GM18870 (cell line): ENCODE data around the gene ZNF428.
"Not testable (repeated sequence)": the region's sequence is repeated elsewhere in the genome, so short reads cannot be mapped to it uniquely, and the experiment has no call there.

ENCODE experiments used
- ATAC-seq: cut with Tn5 transposase; IDR thresholded peaks from one replicate; pipeline ENCODE4 v1.9.1; 2021; ENCODE audit warnings: moderate library complexity; ENCODE audit not compliant: unreplicated experiment

Gene ZNF428

DNA sequence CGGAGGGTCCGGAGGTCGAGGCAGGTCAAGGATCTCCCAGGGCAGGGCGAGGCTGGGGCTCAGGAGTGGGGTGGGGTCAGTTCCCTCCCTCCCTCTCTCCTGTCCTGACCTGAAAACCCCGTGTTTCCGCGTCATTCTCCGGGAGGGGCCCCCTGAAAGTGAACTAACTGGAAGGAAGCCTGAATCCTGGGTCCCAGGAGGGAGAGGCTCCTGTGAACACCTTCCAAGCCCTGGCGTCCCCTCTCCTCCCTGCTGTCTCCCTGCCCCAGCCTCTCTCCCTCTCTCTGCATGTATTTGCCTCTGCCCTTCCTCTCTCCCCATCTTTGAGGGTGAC is 21.0 kb upstream of the ZNF428 start:
- no peak for ATAC-seq

DNA sequence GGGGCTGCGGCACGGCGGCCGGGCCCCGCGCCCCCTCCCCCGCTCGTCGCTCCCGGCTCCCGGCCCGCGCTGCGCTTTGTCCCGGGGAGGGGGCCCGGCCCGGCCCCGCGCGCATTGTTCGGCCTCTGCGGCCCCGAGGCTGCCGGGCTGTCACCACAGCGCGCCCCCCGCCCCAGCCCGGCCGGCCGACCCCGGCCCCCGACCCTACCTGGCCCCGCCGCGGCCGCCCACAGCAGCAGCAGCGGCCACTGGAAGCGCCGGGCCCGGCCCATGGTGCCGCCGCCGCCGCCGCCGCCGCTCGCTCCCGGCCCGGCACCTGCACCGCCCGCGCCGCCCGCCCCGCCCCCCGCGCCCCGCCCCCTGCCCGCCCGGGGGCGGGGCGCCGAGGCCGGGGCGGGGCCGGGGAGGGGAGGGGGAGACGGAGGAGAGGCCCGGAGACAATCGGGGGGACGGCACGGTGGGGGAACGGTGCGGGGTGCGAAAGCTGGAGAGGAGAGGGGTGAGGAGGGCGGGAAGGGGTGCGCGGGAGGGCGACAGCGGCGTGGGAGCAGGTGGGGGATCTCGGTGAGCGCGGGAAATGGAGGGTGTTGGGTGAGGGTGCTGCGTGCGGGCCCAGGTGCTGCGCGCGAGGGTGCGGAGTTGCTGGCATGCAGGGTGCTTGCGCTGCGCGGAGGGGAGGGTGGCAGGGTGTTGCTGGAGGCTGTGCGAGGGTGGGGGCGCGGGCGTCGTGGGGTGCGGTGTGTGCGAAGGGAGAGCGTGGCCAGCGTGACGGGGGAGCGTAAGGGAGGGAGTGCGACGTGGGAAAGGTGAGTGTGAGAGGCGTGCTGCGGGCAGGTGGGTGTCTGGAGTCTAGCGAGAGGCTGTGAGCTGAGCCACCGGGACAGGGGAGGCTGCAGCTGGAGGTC is 20.3 kb upstream of the ZNF428 start, which contains the start of gene CADM4:
Gene CADM4, minus strand, starts transcription at position 332 of the 905 bp plus-strand sequence. Its CDS starts 60 bp downstream, at position 272.
- no peak for ATAC-seq

DNA sequence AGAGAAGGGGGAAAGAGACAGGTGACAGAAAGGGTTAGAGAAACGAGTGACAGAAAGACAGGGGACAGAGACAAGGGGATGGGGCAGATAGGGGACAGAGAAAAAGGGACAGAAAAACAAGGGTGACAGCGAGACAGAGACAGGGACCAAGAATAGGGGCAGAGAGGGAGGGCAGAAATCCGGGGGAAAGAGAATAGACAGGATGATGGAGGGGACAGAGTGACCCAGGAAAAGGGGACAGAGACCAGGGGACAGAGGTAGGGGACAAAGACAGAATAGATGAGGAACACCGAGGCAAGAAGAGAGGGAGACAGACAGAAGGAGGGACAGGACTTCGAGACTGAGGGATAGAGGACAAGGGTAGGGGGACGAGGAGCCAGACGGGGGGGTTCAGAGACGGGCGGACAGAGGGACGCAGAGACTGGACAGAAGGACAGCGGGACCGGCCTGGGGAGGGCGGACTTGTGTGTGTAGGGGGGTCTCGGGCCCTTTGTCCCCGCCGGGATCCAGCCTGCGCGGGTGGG is 19.6 kb upstream of the ZNF428 start:
- ATAC-seq: no peak

DNA sequence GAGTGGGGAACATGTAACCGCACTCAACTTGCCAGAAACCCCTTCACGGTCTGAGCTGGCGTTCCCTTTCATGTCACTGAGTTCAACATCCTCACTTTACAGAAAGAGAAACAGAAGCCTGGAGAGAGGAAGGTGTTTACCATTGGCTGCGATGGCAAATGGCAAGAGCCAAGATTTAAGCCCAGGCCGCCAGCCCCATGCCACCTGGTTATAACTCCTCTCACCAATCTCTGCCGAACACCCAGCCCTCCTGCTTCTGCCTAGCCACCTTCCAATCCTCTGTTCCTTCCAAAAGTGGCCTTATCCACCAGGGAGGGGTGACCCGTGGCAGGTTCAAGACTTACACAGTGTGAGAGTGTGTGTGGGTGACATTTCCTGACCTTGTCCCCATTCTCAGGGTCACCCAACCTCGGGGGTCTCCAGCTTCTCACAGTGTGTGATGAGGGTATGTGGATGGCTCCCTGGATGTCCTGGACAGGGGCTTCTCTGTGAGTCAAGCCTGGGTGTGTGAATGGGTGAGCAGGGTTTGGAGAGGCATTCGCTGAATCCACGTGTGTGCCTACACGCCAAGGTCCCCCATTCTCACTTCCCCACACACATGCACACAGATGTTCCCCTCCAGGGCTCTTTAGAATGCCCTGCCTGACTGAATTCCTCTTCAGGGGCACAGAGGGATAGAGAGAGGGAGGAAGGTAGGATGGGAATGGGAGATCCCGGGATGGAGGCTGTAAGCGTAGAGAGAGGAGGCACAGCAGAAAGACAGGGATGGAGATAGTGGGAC is 19.0 kb upstream of the ZNF428 start:
- no peak for ATAC-seq

DNA sequence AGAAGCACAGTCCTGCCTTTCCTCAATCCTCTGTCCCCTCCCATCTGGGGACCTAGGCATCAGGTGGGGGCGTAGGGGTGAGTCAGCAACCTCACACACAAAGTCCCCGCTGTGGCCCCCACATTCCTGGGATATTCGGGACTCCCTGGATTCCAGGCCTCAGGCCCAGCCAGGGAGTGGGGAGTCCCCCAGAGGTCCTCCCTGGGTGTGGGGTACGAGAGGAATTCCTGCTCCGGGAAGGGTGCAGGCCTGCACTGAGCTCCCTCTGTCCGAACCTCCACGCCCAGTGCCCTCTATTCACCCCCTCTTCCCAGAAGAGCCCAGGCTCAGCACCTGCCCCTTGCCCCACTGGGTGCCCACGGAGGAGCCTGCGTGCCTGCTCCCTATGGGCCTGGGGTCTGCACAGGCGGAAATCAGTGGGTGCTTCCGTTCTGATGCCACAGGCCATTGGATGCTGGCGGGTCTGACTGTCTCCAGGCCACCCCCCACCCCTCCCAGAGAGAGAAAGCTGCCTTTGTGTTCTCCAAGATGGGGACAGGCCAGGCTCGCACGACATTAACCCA is 16.8 kb upstream of the ZNF428 start:
- no peak for ATAC-seq

DNA sequence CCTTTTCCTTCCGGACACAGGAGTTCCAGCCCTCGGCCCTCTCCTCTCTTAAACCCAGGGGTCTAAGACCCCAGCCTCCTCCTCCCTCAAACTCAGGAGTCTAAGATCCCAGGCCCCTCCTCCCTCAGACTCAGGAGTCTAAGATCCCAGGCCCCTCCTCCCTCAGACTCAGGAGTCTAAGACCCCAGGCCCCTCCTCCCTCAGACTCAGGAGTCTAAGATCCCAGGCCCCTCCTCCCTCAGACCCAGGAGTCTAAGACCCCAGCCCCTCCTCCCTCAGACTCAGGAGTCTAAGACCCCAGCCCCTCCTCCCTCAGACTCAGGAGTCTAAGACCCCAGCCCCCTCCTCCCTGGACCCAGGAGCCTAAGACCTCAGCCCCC is 16.1 kb upstream of the ZNF428 start:
- not testable (repeated sequence) for ATAC-seq

DNA sequence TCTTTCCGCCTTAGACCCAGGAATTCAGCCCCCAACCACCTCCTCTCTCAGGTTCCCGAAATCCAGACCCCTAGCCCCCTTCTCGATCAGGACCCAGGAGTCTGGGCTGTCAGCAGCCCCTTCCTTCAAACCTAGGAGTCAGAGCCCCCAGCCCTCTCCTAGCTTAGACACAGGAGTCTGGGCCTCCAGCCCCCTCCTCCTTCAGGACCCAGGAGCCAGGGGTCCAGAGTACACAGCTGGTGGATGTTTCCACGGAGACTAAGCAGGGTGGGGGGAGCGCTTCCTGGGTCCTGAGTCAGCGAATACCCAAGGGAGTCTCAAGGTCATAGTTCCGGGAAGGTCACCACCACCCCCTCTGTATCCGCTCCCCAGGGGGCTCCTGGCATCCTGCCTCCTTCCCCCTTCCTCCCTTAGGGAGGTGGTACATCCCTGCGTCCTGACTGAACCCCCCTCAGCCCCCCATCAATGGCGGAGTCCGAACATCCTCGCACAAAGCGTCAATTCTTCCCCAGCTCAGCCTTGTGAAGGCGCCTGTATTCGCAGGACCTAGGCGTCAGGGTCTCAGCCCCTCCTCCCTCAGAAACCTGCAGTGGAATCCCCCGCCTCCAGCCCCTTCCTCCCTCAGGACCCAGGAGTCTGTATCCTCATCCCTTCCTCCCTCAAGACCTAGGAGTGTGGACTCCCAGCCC is 15.6 kb upstream of the ZNF428 start:
- ATAC-seq: no peak

DNA sequence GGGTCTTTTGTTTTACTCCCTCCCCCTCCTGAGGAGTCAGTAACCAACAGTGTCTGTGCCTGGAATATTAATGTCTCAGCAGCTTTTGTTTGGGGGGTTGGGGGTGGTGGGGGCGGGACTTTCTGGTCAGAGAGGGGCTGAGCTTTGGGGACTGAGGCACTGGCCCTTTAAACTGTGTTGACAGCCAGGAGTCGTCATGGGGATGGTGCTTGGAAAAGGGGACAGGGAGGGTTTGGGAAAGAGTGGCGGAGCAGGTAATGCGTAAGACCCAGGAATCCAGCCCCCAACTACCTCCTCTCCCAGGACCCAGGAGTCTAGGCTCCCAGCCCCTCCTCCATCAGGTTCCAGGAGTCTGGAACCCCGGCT is 15.1 kb upstream of the ZNF428 start:
- no peak for ATAC-seq

DNA sequence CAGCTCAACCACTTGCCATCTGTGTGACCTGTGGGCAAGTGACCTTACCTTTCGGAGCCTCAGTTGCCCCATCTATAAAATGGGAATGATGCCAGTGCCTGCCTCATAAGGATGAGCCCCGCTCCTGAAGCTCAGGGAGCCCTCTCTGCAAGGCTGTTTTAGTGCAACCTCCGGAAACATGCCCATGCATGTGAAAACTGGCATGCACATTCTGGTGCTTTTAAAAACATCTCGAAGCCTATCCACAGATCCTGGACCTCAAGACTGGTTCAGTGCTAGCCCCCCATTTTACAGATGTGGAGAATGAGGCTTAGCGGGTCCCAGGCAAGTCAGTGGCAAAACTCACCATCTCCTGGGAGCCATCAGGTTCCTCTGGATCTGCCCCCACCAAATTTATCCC is 14.6 kb upstream of the ZNF428 start:
- no peak for ATAC-seq

DNA sequence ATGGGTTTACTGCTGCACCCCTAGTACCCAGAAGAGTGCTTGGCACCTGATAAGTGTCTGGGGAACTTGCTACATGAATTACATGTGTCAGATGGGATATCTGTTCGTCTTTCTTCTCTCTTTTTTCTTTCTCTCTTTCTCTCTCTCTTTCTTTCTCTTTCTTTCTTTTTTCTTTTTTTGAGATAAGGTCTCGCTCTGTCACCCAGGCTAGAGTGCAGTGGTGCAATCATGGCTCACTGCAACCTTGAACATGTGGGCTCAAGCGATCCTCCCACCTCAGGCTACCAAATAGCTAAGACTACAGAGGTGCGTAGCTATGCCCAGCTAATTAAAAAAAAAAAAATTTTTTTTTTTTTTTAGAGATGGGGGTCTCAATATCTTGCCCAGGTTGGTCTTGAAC is 14.1 kb upstream of the ZNF428 start:
- ATAC-seq: no peak

DNA sequence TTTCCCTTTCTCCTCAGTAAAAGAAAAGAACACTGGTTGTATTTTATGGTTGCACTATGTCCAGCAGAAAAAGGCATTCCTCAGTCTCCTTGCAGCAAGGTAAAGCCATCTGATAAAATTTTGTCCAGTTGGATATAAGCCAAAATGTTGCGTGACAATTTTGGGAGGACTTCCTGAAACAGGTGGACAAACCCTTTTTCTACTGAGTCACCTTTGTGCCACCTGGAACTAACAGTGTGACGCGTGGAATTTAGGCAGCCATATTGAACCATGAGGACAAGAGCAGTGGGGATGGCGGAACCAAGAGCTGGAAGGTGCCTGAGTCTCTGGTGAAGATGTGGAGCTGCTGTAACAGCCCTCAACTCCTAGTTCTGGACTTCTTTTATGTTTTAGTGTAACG is 12.1 kb upstream of the ZNF428 start:
- ATAC-seq: no peak

DNA sequence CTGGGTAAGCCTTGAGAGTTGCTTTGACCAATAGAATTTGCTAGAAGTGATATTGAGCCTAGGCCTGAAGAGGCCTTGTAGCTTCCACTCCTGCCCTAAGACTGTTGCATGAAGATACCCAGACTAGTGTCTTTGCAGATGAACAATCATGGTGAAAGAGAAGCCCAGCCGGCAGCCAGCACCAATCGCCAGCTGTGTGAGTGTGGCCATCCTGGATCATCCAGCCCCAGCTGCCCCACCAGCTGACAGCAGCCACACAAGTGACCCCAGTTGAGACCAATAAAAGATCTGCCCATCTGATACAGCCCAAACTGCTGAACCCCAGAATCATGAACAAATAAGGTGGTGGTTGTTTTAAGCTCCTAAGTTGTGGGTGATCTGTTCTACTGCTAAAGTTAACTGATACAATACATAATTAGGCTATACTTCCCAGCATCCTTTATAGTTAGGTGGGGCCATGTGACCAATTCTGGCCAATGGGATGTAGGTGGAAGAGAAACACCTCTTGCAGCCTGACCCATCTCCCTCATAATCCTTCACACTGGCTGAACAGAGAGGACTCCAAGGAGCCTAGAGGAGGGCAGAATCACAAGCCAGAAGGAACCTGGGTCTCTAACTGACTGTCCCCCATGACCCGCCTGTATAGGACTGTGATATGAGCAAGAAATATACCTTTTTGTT is 9.4 kb upstream of the ZNF428 start:
- ATAC-seq: no peak

DNA sequence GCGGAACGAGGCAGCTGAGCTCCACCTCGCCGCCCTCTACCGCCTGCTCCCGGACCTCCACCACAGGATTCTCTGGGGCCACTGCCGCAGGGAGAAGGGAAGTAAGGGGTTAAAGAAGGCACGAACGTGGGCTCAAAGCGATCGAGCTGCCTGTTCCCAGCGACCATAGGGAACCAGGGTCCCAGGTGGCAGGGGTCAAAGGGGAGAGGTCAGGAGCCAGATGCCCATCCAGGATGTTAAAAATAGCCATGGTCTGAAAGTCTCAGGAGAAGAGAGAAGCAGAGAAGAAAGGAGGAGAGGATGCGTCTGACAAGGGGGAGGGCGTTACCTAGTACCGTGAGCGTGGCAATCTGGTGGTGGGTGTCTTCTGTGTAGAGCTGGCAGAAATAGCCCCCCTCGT is 7.4 kb upstream of the ZNF428 start:
- ATAC-seq: no peak

DNA sequence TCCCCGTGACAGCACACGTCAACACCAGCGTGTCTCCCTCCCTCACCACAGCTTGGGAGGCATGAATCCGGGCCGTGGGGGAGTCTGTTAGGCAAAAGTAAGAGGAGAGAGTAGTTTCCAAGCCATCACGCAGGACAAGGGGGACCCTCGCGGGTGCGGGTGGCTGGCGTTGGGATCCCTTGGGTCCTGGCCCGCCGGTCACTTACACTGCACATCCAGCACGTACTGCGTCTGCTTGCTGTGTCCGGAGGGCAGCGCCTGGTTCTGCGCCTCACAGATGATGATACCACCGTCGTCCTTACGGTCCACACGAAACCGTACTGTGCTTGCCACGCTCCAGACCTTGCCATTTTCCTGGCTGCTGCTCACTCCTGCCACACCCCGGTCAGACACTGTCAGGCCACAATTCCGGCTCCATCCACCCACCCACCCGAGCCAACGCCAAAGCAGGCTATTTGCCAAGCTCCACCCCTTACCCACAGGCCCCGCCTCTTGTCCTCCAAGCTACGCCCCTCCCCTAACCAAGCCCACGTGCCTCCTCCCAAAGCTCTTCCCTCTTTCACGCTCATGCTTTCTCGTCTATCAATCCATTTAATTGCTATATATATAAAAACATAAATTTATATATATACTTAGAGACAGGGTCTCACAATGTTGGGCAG is 6.6 kb upstream of the ZNF428 start:
- no peak for ATAC-seq

DNA sequence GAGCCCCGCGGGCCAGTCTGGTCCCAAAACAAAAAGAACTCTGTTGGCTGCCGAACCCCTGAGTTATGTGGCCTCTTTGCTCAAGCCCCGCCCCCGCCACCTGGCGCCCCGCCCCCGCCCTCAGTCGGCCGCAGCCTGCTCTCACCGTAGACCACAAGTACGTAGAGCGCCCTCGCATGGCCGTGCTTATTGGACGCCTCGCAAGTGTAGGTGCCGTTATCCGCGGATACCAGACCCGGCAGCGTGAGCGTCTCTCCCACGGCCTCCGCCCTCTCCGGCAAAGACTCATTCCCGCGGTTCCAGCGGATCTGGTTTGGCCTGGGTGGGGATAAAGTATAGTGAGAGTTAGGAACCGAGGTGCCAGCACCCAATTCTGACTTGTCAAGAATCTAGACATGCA is 5.5 kb upstream of the ZNF428 start:
- no peak for ATAC-seq

DNA sequence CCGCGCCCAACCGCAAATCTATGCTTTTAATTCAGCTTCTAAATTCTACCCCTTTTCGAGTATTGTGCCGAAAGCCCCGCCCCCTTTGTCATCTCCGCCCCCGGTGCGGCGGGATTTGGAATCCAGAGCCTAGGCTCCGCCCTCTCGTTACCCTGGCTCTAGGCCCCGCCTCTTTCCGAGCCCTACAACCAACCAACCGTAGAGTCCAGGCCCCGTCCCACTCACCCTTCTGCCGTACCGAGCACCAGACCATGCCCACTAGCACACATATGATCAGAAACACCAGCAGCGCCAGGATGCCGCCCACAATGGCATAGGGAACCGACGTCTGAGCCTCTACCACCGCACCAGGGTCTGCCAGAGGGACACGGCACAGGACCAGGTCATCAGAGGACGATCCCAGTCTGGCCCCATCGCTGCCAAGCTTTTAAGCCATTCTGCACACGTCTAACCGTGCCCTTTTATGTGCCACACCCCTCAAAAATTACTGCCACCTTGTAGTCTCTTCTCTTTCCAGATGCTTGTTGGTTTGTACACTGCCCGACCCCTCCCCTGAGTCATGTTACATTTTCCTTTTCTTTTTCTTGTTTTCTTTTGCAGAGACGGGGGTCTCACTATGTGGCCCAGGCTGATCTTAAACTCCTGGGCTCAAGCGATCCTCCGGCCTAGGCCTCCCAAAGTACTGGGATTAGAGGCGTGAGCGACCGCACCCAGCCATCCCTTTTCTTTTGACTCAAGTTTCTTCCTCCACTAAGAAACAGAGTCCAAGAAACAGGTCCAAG is 4.7 kb upstream of the ZNF428 start:
- no peak for ATAC-seq

DNA sequence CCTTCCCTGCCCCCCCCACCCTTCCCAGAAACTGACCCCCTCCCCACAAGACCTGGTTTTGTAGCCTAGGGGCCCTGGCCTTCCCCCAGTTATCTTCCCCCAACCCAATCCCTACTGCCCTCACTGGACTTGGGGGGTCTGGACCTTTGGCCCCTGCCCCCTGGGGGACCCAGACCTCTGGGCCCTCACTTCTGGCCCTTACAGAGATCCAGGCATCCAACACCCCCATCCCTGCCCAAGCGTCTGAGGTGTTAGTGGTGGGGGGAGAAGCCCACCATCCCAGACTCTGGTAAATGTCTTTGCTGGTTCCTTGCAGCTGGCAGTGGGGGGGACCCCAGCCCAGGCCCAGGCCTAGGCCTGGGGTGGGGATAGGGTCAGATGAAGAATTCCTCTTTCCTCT is 3.5 kb upstream of the ZNF428 start:
- ATAC-seq: no peak

DNA sequence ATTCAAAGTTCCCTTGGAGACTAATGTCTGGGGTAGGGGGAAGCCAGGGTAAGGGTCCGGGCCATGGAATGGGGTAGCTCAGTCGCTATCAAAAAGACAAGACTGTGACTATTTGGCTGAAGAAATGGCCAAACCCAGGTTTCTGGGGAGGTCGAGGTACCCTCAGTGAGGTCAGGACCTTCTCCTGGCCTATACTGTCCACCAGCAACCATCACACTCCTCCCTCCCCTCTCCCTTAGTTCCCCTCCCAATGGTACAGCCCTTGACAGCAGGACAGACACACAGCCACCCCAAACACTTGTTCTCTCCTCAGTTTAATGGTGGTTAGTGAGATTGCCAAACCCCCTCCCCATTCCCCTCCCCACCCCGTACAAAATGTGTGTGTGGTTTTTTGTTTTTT is 2.6 kb upstream of the ZNF428 start:
- ATAC-seq: no peak
